HepG2 (cell line): ENCODE data around the gene GJD3. TPM values are rescaled to one million over a fixed set of nuclear protein-coding genes. Genes with fewer than 3 reads are reported as not detected.

Experiments used
- STAT6 ChIP-seq: sonication (generic); formaldehyde crosslinking; IDR thresholded peaks from 2 replicates; pipeline ENCODE4 v1.4.0; 2020; ENCODE audit warnings: missing genetic modification reagents, mild to moderate bottlenecking, borderline replicate concordance
- ZNF512 ChIP-seq: sonication (generic); formaldehyde crosslinking; IDR thresholded peaks from 2 replicates; pipeline ENCODE4 v1.4.0; 2020; ENCODE audit warnings: mild to moderate bottlenecking, missing genetic modification reagents
- polyA plus RNA-seq, 8 experiments: library from polyadenylated mRNA; depleted of rRNA in 3 of 8; stranded (reverse) in 7 of 8; unstranded in 1 of 8; fragments of >200 nt; fragmentation: Illumina TruSeq in 4 of 8; extraction: Trizol in 4 of 8; gene quantifications; 2 replicates each; pipeline versions ENCODE4 v1.2.1 to v1.2.3, GENCODE V29; 2011 to 2016; ENCODE audit warnings: low read depth in 4 of 8, missing spikeins in 1 of 8, mixed read lengths in 1 of 8; ENCODE audit not compliant: insufficient read depth in 1 of 8
- small RNA-seq, 3 experiments: library from RNA; depleted of rRNA; stranded (forward); fragments of <200 nt; gene quantifications; one replicate each; pipeline ENCODE3, GENCODE V24; 2012; ENCODE audit warnings: low read depth in 2 of 3, low replicate concordance in 1 of 3; ENCODE audit not compliant: insufficient read length in 3 of 3, insufficient read depth in 2 of 3
- total RNA-seq, 5 experiments: library from RNA; depleted of rRNA; stranded (reverse); fragments of >200 nt; fragmentation: Illumina TruSeq; extraction: Trizol; gene quantifications; 2 replicates each; pipeline ENCODE4 v1.2.3, GENCODE V29; 2016; ENCODE audit warnings: low read depth in 1 of 5

GJD3 gene
- total and polyA plus RNA-seq, 2 of the 13 experiments (the other 11 are each of a cell fraction or from before 2014, with no cell fraction given), result not detected

GRCh38 chr17:40313668-40314583 is 50.6 kb downstream of the GJD3 start (continued):
- TF ChIP-seq ZNF512 (CRISPR knock-in tag), result no peak
- TF ChIP-seq STAT6, result no peak
- TF ChIP-seq, all 625 proteins: peak for 0

Small RNAs within 50 kb of the gene (small RNA-seq; reads per million reads assigned to genes)
- gene RF00019, result 0 reads per million in 3 experiments
- 0 reads per million in 3 experiments for gene RNA5SP441

Other genes with a start within 250 kb of the GJD3 start
- 76.1 and 88.5 TPM in 2 replicates for gene MSL1, start 242.8 kb downstream of the GJD3 start, total RNA-seq (2016; rRNA removed; fragmentation: Illumina TruSeq; extraction: Trizol)
- 54.6 and 63.8 TPM in 2 replicates for gene MSL1, start 242.8 kb downstream of the GJD3 start, polyA plus RNA-seq (2011; rRNA removed)
- gene CASC3, start 224.2 kb downstream of the GJD3 start, total RNA-seq (2016; rRNA removed; fragmentation: Illumina TruSeq; extraction: Trizol), result 29.6 and 30.8 TPM in 2 replicates
- gene CASC3, start 224.2 kb downstream of the GJD3 start, polyA plus RNA-seq (2011; rRNA removed), result 60.9 and 62.9 TPM in 2 replicates
- gene RAPGEFL1, start 187.3 kb downstream of the GJD3 start, total RNA-seq (2016; rRNA removed; fragmentation: Illumina TruSeq; extraction: Trizol), result 1.1 and 4.5 TPM in 2 replicates
- 7.3 and 7.8 TPM in 2 replicates for gene RAPGEFL1, start 187.3 kb downstream of the GJD3 start, polyA plus RNA-seq (2011; rRNA removed)
- gene WIPF2, start 145.4 kb downstream of the GJD3 start, total RNA-seq (2016; rRNA removed; fragmentation: Illumina TruSeq; extraction: Trizol), result 10.8 and 11.8 TPM in 2 replicates
- 7.2 and 8.3 TPM in 2 replicates for gene WIPF2, start 145.4 kb downstream of the GJD3 start, polyA plus RNA-seq (2011; rRNA removed)
- gene CDC6, start 76.9 kb downstream of the GJD3 start, total RNA-seq (2016; rRNA removed; fragmentation: Illumina TruSeq; extraction: Trizol), result 114 and 154 TPM in 2 replicates
- gene CDC6, start 76.9 kb downstream of the GJD3 start, polyA plus RNA-seq (2011; rRNA removed), result 10.7 and 17.4 TPM in 2 replicates
- gene RARA, start 55.6 kb downstream of the GJD3 start, total RNA-seq (2016; rRNA removed; fragmentation: Illumina TruSeq; extraction: Trizol), result 8.6 and 8.9 TPM in 2 replicates
- gene RARA, start 55.6 kb downstream of the GJD3 start, polyA plus RNA-seq (2011; rRNA removed), result 6.0 and 6.4 TPM in 2 replicates
- gene TOP2A, start 53.2 kb upstream of the GJD3 start, total RNA-seq (2016; rRNA removed; fragmentation: Illumina TruSeq; extraction: Trizol), result 327 and 614 TPM in 2 replicates
- gene TOP2A, start 53.2 kb upstream of the GJD3 start, polyA plus RNA-seq (2011; rRNA removed), result 52.7 and 108 TPM in 2 replicates
- gene IGFBP4, start 78.7 kb upstream of the GJD3 start, total RNA-seq (2016; rRNA removed; fragmentation: Illumina TruSeq; extraction: Trizol), result 4.1 and 4.9 TPM in 2 replicates
- gene IGFBP4, start 78.7 kb upstream of the GJD3 start, polyA plus RNA-seq (2011; rRNA removed), result 43.6 and 49.0 TPM in 2 replicates
- 0.58 TPM in 2 replicates for gene TNS4, start 136.9 kb upstream of the GJD3 start, total RNA-seq (2016; rRNA removed; fragmentation: Illumina TruSeq; extraction: Trizol)
- 1.7 and 2.1 TPM in 2 replicates for gene TNS4, start 136.9 kb upstream of the GJD3 start, polyA plus RNA-seq (2011; rRNA removed)
- 0.04 TPM in 1 of 2 replicates, not detected in the other for gene CCR7, start 200.7 kb upstream of the GJD3 start, total RNA-seq (2016; rRNA removed; fragmentation: Illumina TruSeq; extraction: Trizol)
- 0.53 and 0.55 TPM in 2 replicates for gene CCR7, start 200.7 kb upstream of the GJD3 start, polyA plus RNA-seq (2011; rRNA removed)